Erythroblast (primary cell): ENCODE measurements around the gene CTBP2.

Source experiments
- GATA1 ChIP-seq: IDR thresholded peaks from 2 replicates; pipeline ENCODE4 v1.6.1; 2011; ENCODE audit warnings: low read depth, mild to moderate bottlenecking, control low read depth, low read length, moderate library complexity
- POLR2A ChIP-seq: IDR thresholded peaks from 2 replicates; pipeline ENCODE4 v1.6.1; 2011; ENCODE audit warnings: mild to moderate bottlenecking, low read length

DNA sequence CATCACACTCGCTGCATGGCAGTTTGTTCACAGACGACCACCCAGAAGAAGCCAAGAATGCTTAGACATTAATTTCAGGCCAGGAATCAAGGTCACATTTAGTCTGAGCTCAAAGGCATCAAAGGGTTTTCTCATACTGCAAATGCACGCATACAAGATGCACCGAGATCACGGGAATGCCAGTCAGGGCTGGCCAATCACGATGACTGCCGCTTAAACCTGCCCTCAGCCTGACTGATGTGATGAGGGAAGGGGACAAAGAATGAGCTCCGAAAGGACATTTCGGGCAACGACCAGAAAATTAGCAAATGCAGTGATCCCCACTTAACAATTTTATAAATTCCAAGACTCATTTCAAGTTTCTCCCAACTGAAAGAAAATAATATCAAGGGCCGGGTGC, 20.2 kb downstream of the CTBP2 start:
- TF ChIP-seq POLR2A = no peak
- no peak for TF ChIP-seq GATA1
